GM21526 (cell line): ENCODE data around the gene USP21.
"Not testable (repeated sequence)": the region's sequence is repeated elsewhere in the genome, so short reads cannot be mapped to it uniquely, and the experiment has no call there.

Experiments
- ATAC-seq: cut with Tn5 transposase; IDR thresholded peaks from one replicate; pipeline ENCODE4 v1.9.1; 2021; ENCODE audit warnings: moderate library complexity; ENCODE audit not compliant: unreplicated experiment, low FRiP score

The USP21 gene, protein sequence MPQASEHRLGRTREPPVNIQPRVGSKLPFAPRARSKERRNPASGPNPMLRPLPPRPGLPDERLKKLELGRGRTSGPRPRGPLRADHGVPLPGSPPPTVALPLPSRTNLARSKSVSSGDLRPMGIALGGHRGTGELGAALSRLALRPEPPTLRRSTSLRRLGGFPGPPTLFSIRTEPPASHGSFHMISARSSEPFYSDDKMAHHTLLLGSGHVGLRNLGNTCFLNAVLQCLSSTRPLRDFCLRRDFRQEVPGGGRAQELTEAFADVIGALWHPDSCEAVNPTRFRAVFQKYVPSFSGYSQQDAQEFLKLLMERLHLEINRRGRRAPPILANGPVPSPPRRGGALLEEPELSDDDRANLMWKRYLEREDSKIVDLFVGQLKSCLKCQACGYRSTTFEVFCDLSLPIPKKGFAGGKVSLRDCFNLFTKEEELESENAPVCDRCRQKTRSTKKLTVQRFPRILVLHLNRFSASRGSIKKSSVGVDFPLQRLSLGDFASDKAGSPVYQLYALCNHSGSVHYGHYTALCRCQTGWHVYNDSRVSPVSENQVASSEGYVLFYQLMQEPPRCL

GRCh38 chr1:161159087-161159912, at the start of gene USP21:
Gene USP21, plus strand, starts transcription at chr1:161159500. Its CDS starts 1,141 bp downstream, at chr1:161160641.
- peak; percentile 65 for ATAC-seq

DNA sequence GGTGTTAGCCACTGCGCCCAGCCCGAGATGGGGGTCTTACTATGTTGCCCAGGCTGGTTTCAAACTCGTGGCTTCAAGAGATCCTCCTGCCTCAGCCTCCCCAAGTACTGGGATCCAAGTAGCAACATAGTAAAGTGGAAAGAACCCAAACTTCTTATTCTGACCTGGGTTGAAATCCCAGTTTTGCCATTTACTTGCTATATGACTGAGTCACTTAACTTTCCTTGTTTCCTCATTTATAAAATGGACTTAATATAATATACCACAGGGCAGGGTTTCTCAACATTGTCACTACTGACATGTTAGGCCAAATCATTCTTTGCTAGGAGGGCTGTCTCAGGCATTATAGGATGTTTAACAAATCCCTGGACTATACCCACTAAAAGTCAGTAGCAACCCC, 48.2 kb upstream of the USP21 start:
- no peak for ATAC-seq

GRCh38 chr1:161111527-161111926, 47.8 kb upstream of the USP21 start:
- no peak for ATAC-seq

- ATAC-seq = no peak
Observed at GRCh38 chr1:161113915-161114314, 45.4 kb upstream of the USP21 start.

DNA sequence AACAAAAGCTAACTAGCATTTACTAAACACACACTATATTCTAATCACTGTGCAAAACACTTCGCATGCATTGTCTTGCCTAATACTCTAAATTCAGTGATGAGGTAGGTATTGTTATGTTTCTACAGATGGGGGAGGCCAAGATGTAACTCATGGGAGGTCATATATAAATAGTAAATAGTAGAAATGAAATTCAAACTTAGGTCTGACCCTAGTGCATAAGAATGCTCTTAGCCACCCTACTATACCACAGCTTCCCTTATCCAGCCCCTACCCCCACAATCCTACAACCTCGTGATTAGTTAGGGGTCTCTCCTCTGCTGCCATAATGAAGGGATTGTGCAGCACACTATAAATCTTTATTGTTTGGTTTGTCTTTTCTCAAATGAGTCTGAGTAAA, 44.7 kb upstream of the USP21 start:
- no peak for ATAC-seq

GRCh38 chr1:161115132-161115711, 44.1 kb upstream of the USP21 start:
- no peak for ATAC-seq

DNA sequence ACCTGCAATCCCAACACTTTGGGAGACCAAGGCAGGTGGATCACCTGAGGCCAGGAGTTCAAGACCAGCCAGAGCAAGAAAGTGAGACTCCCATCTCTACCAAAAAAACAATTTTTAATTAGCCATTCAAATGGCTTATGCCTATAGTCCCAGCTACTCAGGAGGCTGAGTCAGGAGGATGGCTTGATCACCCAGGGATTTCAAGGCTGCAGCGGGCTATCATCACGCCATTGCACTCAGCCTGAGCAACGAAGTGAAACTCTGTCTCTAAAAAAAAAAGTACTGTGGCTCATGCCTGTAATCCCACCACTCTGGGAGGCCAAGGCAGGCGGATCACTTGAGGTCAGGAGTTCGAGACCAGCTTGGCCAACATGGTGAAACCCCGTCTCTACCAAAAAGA, 43.3 kb upstream of the USP21 start:
- ATAC-seq = not testable (repeated sequence)

GRCh38 chr1:161117759-161118581, 41.3 kb upstream of the USP21 start, which contains the start of the genes NIT1 and PFDN2:
Gene NIT1, plus strand, starts transcription at chr1:161118105. Its CDS starts 72 bp downstream, at chr1:161118177.
Gene PFDN2, minus strand, starts transcription at chr1:161118037. Its CDS starts 11 bp downstream, at chr1:161118026.
- ATAC-seq = peak; percentile 67

DNA sequence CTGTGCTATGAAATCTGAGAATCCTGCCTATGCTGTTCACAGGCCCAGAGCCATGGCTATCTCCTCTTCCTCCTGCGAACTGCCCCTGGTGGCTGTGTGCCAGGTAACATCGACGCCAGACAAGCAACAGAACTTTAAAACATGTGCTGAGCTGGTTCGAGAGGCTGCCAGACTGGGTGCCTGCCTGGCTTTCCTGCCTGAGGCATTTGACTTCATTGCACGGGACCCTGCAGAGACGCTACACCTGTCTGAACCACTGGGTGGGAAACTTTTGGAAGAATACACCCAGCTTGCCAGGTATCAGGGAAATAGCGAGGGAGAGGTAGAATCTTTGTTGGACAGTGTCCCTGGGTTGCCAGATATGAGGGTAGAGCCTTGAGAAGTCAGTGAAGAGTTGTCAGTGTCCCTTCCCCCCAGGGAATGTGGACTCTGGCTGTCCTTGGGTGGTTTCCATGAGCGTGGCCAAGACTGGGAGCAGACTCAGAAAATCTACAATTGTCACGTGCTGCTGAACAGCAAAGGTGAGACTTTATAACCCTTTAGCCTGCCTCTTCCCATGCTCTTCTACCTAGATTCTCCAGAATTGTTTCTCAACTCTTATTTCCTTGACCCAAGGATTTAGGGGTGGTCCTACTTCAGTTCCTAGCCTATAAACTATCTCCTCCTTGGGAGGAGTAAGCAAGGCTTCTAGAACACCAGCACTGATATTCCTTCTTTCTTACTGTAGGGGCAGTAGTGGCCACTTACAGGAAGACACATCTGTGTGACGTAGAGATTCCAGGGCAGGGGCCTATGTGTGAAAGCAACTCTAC, 40.0 kb upstream of the USP21 start:
- ATAC-seq = peak; percentile 42

DNA sequence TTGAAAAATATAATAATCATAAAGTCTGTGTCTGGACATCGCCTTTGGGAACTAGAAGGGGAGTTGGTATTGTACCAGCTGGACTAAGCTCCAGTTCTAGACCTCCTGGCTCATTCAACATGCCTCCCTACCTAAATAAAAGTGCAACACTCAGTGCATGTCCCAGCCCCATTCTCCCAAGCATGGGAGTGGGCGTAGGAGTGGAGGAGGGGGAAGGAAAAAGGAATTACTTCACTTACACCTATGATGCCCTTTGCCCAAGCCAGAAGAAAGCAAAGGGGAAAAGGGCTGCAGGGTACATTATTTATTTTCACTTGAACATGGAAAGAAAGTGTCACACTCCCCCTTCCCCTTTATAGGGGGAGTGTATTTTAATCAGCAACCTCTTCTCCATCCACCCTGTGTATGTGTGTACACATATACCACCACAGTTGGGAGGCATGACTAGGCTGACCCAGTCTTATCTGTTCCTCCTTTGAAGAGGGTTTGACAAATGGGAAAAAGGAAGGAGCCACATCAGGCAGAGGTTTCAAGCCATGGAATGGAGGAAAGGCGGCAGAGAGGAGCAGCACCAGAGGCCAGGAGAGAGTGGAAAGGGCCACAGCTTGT, 38.2 kb upstream of the USP21 start:
- ATAC-seq = no peak

DNA sequence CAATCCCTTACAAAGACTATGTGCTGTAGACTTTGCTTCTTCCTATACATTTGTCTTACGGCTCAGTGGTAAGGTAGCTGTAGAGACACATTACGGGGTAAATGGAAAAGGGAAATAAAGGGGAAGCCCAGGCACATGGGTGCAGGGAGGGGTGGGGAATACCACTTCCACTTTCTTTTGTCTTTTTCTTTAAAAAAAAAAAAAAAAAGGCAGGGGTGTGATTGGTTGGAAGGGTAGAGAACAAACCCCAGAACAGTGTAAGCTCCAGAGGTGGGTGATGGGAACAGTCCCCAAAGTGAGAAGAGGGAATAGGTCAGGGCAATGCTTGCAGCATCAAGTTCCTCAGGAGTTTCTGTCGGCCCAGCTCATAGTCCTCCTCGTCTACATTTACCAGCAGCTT, 37.5 kb upstream of the USP21 start:
- ATAC-seq = no peak

DNA sequence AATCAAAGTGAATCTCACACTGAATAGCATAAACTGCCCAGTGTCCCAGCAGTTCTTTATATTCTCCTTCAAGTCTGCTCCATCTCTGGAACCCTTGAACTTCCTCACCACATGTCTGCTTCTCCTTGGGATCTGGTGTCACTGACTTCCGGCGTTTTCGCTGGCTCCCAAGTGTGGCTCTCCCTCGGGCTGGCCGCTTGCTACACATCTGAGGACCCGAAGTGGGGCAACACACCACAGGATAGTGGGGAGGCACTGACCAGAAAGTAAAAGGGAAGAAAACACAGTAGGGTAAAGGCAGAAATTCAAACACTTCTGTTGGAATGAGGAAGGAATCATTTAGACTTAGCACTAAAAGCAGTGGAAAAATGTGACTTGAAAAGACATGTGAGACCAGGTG, 36.3 kb upstream of the USP21 start:
- no peak for ATAC-seq

GRCh38 chr1:161127649-161128048, 31.7 kb upstream of the USP21 start:
- ATAC-seq = no peak

- no peak for ATAC-seq
Observed at GRCh38 chr1:161128591-161129420, 30.5 kb upstream of the USP21 start.

DNA sequence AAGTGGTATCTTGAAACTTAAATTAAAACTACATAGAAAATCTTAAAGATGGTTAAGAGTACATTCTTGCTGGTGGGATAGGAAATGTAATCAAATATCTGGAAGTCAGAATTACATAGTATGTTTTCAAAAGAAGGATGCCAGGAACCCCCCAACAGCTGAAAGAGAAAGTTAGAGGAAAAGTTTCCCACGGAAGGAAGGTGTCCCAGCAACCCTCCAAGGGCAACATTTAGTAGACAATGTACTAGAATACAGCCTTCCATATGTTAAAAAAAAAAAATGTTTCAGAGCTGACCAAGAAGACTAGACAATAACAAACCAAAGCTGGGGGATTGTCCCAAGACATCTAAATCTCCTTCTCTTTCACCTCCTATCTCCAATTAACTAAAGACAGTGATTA, 29.0 kb upstream of the USP21 start:
- no peak for ATAC-seq

DNA sequence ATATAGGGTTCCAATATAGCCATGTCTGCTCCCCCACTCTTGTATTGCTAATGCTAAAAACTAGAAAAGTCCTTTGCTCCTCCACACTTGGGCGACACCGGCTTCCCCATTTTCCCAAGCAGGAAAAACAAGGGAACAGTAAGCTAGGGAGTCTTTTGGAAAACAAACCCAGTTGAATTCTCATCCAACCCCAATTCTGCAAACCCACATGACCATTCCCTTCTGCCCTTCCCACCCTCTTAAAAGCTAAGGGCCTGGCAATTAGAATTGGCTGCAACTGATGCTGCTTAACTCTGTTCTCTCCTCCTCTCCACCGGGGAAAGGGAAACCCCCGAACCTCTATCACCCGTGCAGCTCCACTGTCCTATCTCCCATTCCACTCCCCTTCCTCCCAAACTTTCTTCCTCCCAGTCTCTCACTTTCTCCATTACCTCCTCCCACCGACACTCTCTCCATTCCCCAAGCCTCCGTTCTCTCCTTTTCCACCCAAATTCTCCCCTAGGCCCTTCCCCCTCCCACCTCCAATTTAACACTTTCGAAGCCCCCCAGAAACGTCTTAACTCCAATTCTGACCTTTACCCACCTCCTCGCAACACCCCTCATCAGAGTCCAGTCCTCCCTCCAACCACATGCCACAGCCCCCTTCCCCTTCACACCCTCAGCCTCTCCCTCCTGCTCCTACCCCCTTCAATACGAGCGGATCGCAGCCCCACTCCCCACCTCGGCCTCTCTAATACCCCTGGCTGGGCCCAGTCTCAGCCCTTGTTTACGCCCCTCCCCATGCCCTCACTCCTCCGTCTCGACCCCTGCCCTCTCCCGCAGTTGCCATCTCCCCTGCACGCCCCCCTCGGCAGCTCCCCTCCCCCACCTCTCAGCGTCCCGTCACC, 27.5 kb upstream of the USP21 start:
- no peak for ATAC-seq
